Mesenteric fat pad (tissue), 1 donor: ENCODE results near the gene SMYD3. TPM values are rescaled to one million over a fixed set of nuclear protein-coding genes. Genes with fewer than 3 reads are reported as not detected.

Experiments
- DNase-seq: peaks from one replicate; pipeline ENCODE4 v3.0.0-alpha.2; 2020; ENCODE audit warnings: low spot score
- total RNA-seq: library from RNA; stranded (reverse); fragmentation: NEBNext Ultra II Directional; extraction: Animal tissue kit (Norgen Biotek cat#: 25700); gene quantifications from one replicate; pipeline ENCODE4 v1.2.1, GENCODE V29; 2021
- donor health status: DM: yes; HTN: yes; CAD: no.

SMYD3 gene
- total RNA-seq, 1 donor from 2014 or later = 12.4 TPM

DNA sequence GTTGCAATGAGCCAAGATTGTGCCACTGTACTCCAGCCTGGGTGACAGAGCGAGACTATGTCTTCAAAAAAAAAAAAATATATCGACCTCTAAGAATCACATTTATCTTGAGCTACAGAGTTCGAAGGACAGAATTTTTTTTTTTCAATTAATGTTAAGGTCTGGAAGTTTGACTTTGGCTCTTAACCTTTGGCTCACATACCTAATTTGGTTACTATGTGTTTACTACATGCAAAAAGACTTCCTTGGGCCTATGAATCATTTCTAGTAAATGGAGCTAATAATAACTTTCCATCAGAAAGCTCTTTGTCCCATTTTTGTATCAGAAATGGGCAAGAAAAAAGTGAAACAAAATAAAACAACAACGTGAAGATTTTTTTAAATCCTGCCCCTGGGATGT, 351.2 kb downstream of the SMYD3 start:
- DNase-seq = no peak

DNA sequence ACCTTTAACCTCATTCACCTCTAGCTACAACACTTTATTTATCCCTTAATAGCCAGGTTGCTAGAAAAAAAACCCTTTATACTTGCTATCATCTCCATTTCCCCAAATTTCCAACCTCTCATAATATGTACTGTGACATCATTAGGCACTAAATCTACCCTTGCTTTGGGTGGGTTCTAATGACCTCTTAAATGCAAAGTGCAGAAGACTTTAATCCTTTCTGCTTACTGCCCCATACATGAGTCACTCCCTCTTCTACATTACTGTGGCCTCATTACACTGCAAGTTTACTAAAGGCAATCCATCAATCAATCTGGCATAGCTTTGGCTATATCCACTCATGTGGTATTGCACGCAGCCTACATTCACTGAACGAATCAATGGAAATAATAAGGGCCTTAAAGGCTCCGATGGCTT, 353.3 kb downstream of the SMYD3 start:
- DNase-seq = no peak

DNA sequence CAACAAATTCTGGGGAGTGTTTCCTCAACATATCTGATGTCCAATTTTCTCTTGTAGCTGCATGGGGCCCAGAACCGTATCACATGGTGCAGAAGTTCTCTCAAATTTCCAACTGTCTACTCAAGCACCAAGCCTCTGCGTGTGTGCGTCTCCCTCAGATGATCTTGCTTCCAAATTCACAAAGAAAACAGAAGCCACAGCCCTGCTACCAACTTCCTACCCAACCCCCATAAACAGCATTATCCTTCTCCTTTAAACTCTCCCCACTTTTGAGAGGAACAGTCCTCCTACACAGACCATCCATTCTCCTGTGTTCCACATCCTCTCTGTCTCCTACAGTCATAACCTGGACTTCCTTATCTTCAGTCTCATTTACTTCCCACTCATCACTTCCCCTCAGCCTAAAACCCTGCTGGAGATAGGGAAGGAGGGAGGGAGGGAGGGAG, 354.1 kb downstream of the SMYD3 start:
- no peak for DNase-seq

DNA sequence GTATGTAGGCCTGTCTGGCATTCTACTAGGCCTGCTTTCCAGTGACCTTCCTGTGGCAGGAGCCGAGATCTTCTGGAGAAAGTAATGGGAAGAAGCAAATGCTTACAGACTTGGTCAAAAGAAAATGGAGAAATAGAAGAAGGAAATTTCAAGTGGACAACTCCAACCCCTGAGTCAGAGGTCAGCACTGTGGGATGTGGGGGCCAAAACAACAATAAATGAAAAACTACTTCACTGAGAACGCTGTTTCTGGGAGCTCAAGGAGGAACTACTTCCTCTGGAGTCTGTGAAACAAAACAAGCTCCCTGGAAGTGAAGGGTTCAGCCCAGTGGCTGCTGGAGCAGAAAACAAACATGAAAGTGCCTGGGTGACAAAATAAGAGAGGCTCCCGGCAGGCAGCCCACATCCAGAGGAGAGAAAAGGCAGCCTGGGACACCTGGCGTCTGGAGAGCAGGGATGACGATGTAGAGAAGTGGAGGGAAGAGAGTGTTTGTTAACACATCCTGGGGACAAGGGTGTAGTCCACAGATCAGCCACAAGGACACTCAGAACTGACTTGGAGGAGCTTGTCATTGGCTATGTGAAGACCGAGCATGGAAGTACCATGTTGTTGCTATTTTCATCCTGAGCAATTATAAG, 355.2 kb downstream of the SMYD3 start:
- no peak for DNase-seq

DNA sequence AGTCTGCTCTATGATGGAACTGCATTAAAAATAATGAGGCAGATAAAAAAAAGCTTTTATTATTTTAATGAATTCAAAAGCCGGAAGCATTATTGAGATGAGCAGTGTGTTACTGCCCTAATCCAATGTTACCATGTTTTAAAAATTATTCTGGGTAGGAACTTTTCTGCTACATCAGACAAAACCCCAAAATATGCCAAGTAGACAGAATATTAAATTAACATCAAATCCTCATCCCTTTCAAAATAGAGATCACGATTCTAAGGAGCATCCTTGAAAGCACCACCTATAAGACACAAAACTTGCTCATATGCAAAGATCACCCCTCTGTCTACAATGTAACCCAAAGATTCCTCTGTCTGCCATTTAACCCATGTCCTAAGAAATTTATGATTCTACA, 357.5 kb downstream of the SMYD3 start:
- DNase-seq = no peak

DNA sequence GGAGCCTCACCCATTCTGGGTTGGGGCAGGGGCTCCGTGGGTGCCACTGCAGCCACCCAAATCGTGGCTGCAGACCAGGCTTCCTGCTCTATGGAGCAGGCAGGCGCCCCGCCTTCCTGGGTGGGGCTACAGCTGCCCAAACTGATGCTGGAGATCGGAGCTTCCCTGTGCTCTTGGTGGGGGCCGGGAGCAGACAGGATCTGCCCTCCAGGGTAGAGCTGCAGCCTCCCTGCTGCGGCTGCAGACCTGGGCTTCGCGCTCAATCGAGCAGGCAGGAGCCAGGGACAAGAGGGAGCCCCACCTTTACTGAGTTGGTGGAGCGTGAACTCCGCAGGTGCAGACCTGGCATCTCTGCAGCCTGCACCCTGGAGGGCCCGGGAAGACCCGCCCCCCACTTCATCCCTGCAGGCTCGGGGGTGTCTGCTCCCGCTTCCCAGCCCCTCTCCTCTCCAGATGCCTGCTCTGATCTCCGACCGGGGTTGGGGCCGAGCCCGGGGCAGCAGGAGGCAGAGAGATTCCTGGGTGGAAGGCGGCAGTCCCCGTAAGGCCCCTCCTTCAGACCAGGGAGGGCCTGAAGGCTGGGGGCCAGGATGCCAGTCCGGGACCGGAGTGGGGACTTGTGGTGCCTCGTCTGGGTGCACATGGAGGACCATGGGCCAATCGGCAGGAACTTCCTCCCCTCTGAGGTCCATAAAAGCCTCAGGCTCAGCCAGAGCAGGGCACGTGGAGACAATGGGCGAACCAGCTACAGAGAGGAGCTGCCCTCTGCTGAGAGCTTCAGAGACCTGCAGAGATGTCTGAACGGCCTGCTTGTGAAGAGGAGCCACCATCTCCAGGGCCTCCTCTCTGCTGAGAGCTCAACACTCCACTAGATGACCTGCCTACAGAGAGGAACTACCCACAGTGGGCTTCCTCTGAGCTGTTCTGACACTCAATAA, 359.3 kb downstream of the SMYD3 start:
- DNase-seq = no peak

DNA sequence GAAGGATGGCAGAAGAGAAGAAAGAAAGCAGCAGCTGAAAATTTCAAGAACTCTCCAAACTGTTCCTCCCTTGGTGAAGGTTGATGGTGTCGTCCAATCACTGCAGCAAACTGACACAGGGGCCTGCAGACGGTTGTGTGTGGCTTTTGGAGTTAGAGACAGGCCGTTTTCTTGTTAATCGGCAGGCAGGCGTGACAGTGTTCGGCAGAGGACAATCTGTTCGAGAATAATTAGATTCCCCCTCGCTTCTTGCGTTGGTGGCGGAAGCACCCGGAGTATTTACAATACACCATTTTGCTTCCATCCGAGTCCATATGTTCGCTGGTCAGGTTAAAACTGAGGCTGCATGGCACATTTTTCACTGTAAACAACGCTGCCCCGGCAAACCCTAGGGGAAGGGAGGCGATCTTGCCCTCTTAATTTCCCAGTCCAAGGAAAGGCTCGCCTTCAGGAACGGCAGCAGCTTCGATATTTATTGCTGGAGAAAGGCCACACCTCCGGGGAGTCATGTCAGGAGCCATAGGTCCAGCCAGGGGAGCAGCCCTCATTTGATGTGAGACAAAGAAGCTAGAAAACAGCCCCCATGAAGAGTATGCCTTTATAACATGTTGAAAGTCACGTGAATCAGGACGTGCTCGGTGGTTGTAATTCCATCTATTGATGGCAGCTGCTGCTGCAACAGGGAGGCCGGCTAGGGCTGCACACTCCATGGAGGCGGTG, 360.1 kb downstream of the SMYD3 start:
- DNase-seq = no peak

DNA sequence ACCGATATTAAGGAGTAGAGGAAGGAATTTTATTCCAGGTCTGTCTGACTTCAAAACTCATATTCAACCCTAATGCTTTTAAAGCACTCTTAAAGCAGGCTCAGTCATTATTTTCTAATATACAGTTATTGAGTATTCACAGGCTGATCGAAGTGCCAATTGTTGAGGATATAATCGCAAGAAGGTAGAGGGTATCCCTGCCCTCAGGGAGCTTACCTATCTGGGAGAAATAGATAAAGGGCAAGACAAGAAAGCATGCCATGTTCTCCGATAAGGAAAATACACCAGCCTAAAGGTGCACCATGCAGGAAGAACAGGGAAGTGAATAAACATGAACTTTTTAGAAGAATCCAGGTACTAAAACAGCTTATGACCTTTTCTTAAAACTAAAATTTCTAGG, 361.2 kb downstream of the SMYD3 start:
- DNase-seq = no peak

DNA sequence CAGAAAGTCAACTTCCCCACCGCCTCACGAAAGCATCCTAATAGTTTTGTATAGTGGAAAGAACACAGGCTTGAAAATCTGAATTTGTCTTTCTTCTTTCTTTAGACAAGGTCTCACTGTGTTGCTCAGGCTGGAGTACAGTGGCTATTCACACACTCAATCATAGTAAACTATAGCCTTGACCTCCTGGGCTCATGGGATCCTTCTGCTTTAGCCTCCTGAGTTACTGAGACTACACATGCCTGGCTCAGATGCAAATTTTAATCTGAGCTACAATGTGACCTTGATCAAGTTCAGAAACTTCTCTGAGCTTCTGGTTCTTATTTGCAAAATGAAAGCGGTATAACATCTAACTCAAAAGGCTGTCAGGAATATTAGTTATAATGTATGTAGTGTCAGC, 362.1 kb downstream of the SMYD3 start:
- DNase-seq = no peak

DNA sequence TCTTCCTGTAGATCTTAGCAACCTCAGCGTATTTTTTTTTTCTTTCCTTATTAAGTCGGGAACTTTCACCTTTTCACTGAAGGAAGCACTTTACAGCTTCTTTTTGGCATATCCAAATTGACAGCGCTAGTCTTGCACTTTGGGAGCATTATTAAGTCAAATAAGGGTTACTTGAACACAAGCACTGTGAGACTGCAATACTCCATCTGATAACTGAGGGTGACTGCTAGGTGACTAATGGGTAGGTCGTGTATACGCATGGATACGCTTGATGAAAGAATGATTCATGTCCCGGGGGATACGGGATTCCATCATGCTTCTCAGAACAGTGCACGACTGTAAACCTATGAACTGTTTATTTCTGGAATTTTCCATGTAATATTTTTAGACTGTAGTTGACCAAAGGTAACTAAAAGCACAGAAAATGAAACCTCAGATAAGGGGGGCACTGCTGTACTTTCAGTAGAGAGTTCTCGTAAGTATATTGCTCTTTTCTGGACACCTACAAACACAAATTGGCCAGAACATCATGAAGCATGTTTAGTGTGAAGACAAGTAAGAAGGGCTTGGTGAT, 364.7 kb downstream of the SMYD3 start:
- DNase-seq = no peak

DNA sequence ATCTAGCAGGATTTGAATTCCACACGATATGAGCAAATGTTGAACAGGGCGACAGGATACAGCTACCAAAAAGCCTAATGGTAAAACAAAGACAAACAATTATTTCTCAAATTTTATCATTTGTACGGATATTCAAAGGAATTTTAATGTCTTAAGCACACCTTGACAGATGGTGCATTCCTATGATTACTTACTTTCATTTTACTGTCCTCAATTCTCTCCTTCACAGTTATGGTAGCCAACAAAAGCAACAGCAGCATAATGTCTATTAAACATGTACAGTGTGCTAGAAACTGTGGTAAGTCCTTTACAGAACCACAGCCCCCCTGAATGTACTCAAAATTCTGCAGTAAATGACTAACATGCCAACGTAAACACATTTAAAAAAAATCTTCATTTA, 365.8 kb downstream of the SMYD3 start:
- DNase-seq = no peak

DNA sequence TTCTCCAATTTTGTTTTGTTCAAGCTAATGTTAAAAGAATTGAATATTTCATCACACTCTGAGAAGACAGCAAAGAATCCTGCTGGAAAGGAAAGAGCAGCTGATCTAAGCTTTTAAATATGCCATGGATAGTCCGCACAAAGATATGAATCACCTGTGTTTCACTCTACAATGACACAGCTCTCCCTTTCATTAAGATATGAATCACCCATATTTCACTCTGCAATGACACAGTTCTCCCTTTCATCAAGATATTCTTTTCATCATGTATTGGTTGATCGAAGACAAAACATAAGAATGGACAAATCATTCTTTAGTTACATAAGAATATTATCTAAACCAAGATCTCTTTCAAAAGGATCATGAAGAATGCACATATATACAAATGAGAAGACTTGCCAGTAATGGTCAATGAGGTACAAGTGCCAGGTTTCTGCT, 367.3 kb downstream of the SMYD3 start:
- no peak for DNase-seq

DNA sequence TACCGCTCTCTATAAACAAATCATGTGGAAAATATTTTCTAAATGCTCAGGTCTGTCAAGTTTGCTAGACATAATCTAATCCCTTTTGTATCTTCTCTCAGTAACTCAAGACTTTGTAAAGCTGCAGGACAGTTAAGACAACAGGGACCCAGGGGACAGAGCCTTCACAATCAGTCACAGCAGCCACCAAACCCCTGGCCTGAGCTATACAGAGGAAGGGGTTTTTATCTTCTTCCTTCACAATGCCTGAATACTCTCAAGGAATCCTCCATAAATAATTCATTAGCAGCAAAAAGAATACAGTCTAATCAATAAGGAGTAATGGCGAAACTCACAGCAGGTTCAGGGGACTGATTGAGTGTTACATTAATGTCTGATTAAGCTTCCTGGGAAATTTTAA, 368.3 kb downstream of the SMYD3 start:
- no peak for DNase-seq

DNA sequence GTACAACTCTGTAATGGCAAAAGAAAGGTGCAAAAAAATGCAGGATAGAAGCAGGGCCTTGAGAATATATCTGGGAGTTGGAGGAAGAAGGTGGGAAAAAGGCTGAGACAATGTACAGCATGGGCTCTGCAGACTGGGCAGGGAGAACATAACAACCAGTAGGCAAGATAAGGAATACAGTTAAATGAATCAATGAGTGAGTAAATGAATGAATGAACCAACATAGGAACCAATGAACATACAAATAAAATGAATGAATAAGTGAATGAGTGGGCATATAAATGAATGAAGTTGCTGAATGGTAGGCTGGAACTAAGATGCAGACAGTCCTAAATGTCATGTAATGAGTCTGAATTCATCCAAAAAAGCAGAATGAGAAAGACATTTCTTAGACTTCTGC, 370.6 kb downstream of the SMYD3 start:
- DNase-seq = no peak

DNA sequence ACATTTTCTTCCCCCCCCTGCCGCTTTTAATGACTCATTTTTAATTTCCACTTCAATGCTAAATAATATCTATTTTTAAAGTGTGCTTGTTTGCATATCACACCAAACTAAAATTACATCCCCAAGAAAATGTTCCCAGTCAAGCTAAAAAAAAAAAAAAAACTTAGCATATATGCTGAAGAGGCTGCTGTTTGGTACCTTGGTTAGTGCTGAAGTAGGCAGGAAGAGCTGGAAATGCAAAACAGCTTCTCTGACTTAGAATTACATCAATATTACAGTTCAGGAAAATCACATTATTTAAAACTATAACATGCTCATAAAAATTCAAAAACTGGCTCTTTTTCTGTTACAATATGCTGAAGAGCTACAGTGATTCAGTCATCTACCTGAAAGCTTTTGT, 372.3 kb downstream of the SMYD3 start:
- no peak for DNase-seq

DNA sequence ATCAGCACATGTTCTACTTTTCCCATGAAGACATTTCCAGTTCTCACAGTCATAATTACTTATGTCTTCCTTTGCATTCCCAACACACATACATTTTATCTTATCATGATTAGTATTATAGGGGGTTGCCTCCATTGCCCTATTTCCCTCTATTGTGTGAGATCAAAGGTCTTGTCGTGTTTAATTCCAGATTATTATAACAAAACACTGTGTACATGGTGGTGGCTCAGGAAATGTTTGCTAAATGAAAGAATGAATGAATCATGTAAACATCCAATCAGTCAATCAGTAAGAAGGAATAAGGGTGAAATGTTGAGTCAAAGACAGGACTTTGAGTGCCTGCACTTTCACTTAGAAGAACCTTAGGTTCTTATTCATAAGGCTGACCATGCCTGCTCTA, 376.0 kb downstream of the SMYD3 start:
- DNase-seq = no peak

DNA sequence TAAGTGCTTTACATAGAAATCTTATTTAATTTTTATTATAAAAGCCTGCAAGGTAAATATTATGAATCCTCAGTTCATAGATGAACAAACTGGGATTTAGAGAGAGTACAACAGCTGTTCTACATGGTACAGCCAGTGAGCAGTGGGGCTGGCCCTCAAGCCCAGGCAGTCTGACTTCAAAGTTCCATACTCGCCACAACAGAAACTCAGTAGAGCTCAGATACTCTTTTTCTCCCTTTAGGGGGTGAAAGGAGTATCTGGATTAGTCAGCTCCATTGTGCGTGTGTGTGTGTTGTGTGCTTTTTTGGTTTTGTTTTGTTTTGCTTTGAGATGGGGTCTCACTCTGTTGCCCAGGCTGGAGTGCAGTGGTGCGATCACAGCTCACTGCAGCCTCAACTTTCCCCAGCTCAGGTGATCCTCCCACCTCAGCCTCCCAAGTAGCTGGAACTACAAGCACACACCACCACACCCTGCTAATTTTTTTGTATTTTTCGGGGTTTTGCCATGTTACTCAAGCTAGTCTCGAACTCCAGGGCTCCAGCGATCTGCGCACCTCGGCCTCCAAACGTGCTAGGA, 378.5 kb downstream of the SMYD3 start:
- DNase-seq = no peak

DNA sequence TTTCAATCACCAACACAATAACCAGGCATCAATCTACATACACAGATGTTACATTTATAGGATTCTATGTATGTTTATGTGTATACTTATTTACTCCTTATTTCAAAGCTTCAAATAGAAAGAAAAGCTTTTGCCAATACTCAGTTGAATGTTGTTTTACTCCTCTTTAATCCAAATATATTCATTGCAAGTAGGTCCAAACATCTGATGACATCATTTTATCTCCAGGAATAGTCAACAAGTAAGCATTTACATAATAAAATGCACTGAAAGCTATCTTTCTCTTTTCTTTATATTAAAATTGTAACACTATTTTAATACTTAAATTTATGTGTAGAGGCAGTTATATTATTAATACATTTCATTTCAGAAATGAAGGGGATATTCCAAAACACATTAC, 380.5 kb downstream of the SMYD3 start:
- DNase-seq = no peak

DNA sequence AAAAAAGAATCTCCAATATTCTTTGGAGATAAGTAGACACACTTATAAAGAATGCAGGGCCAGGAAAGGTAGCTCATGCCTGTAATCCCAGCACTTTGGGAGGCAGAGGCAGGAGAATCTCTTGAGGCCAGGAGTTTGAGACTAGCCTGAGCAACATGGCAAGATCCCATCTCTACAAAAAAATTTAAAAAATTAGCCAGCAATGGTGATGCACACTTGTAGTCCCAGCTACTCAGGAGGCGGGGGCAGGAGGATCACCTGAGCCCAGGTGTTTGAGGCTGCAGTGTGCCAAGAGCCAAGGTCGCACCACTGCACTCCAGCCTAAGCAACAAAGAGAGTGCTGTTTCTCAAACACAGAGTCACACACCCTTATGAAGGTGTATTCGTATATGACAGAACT, 385.0 kb downstream of the SMYD3 start:
- no peak for DNase-seq

DNA sequence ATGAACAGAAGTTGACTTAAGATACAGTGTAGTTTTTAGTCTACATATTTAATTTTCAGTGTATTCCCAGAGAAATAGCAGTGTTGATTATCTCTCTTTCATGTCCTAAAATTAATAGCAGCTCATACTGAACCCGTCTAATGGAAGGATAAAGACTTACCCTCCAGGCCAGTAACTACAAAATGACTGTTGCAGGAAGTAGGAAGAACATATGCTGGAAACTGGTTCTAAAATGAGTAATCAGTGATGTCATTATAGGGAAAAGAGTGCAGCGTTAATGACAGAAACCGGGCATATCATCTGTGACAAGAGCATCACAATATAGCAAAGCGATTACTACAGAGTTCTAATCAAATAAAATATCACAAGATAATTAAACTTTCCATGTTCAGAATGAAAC, 385.5 kb downstream of the SMYD3 start:
- DNase-seq = no peak

DNA sequence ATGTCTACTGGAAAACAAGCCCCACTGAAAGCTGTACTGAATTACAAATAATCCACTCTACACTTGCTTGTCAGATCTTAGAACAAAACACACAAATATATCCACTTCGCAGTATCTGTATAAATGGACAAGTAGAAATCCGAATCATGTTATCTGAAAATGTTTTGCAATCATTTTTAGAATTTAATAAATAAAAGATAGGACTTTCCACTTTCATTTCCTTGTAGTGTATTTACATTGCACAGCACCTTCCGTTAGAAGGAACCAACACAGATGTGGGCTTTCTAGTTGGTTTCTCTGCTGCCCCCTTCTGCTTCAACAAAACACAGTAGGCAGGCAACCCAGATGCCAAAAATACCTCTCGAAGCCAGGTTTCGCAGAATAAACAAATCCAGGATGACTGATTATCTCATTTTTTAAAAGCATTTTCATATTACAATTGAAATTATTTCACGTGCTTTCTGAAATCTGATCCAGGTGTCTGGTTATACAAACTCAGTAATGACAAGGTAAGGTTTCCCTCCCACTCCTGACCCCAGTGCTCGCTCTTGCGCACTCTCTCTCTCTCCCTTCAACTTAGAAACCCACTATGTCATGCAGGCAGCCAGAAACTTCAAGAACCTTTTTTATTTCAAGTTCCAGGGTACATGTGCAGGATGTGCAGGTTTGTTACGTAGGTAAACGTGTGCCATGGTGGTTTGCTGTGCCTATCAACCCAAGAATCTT, 389.9 kb downstream of the SMYD3 start:
- no peak for DNase-seq
